ENCODE measurements around the gene MYO1G. TPM values are rescaled to one million over a fixed set of nuclear protein-coding genes. Genes with fewer than 3 reads are reported as not detected.

Gene MYO1G
- total RNA-seq = 398 and 403 TPM in 2 replicates

DNA sequence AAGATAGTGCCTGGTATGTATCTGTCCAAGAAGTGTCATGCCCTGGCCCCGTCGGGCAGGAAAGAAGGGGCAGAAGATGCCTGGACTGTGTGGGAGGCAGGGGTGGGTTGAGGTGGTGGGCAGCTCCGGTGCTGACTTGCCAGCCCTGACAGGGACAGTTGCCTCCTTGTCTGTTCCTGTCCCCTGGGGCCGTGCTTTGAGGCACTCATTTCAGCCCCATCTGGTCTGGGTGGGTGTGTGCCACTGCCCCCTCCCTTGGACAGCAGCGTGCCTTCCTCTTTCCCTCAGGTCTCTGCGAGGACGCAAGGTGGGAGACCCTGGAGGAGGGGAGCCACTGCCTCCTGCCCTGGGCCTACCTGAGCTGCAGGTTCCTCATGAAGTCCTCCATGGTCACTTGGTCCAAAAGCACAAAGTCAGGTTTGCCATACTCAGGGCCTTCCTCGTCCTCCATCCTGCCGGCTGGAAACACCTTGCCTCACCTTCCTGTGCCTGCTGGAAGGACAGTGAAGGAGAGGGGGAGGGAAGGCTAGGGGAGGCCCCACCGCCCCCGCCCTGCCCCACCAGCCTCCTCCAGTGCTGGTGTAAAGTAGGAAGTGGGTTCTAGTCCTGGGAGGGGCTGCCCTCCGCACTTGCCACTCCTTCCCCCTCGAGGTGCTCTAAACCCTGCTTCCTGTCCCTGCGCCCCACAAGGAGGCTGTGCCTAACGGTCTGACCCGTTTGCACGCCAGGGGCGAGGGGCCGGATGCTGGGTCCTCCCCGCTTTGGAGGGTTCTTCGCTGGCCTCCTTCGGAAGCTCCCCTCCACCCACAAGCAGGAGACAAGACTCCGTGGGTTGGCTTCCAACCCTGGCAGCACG, at the start of gene MYO1G:
TSS of gene MYO1G (minus strand) at position 505 of the 856 bp plus-strand sequence. CDS start at position 451, 54 bp downstream.
- intact Hi-C loops (cut with micrococcal nuclease) = loop anchor here (1.0 to 10.0 kb wide), 12 partner anchors 21 to 1394 kb away; partner anchors contain the start of genes MRPS24, OGDH, POLM and PPIA

DNA sequence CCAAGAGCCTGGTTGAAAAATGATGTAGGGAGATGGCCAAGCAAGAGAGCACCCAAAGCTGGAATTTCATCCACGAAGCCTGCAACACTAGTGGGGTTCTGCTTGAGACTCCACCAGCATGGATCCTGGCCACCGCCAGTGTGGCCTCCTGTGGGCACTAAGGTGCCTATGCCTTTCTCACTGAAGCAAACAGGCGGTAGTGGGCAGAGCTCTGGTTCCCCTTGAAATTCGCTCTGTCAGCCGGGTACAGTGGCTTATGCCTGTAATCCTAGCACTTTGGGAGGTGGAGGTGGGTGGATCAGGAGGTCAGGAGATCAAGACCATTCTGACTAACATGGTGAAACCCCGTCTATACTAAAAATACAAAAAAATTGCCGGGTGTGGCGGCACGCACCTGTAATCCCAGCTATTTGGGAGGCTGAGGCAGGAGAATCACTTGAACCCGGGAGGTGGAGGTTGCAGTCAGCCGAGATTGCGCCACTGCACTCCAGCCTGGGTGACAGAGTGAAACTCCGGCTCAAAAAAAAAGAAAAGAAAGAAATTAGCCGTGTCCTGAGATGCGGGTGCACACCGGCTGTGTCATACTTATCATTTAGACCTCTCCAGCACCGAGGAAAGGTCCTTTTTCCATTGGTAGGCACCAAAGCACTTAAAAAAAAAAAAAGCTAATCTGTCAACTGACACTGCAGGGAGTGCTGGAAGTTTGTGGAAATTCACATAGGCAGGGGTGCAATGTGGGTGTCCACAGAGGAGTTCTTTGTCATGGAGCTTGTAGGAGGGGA, 49.5 kb upstream of the MYO1G start:
- intact Hi-C loops (cut with micrococcal nuclease) = loop anchor here (2.0 to 10.0 kb wide), 2 partner anchors 180 to 534 kb away; partner anchors contain the start of genes H2AZ2 and NUDCD3

DNA sequence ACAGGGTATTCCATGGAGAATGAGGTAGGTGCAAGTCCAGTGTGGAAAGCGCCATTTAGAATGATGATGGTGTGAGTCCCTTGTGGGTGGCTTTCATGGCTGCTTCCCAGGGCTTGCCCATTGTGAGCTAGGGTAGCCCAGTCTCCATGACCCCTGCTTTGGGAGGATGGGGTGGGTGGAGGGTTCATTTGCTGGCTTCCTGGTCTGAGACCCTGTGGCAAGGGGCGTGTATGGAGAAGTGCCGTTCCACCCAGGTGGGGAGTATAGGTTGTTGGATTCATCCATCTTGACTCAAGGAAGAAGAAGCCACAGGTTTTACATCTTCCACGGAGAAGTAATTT, 48.9 kb upstream of the MYO1G start:
- intact Hi-C loops (cut with micrococcal nuclease) = loop anchor here (1.0 to 10.0 kb wide), 9 partner anchors 9 to 904 kb away; partner anchors contain the start of genes H2AZ2, MYO1G, NUDCD3 and POLD2

DNA sequence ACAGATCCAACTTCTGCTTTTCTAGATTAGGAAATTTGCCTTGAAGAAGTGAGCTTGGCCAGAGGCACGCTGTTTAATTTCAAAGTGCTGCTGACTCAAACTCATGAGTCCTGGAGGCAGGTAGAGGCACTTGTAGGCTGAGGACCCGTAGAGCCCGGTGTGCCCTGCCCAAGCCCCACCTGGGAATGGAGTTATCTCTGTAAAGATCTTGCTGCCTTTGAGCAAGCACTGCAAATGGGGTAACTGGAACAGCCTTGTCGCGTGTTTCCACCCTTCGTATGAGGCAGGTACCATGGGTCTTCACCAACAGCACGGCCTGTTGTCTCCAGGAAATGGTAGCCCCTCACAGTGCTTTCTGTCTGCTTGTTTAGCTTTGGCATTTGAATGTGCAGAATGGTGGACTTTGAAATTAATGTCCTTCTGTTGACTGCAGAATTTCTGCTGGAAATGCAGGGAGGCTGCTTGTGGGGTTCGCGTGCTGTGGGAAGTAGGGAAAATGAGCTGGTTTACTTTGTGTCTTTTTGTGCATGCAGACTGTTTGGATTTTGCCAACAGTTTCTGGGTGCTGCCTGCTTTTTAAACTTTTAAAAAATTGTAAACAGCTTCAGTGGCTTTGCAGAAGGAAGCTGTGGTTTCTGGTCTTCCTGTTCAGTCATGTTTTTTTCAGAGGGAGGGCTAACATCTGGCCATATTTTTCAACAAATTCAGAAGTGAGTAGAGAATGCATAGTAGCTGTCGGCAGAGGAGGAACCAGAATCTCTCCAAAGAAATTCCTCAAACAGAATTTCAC, 48.4 kb upstream of the MYO1G start:
- intact Hi-C loops (cut with micrococcal nuclease) = loop anchor here (1.0 to 10.0 kb wide), 8 partner anchors 9 to 904 kb away; partner anchors contain the start of genes MYO1G, NUDCD3 and POLD2

DNA sequence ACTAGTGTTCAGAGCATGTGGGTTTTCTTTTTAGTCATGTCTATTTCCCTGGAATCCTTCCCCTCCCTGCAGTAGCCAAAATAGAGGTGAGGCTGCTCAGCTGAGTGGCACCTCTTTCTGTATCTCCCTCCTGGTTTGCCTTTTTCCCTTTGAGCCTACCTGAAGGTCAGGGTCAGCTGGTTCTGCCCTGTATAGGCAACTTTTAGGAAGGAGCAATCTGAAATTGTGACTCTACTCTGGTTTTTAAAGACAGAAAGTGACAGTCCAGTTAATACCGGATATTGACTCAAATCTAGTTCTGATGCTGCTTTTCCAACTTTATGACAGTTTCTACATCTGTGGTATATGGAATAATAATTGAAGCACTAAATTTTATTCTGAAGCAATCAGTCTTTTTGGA, 47.2 kb upstream of the MYO1G start:
- intact Hi-C loops (cut with micrococcal nuclease) = loop anchor here (2.0 to 10.0 kb wide), 3 partner anchors 13 to 531 kb away; partner anchors contain the start of gene NUDCD3

DNA sequence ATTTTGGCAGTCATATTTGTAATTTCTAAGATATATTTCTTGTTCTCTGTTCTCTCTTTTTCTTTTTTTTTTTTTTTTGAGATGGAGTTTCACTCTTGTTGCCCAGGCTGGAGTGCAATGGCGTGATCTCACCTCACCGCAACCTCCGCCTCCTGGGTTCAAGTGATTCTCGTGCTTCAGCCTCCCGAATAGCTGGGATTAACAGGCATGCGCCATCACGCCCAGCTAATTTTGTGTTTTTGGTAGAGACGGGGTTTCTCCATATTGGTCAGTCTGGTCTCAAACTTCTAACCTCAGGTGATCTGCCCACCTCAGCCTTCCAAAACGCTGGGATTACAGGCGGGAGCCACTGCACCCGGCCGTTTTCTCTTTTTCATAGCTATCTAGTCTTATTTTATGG, 46.7 kb upstream of the MYO1G start:
- intact Hi-C loops (cut with micrococcal nuclease) = loop anchor here (10.0 kb wide), 1 partner anchor 531 kb away; the partner anchor contains the start of gene NUDCD3

DNA sequence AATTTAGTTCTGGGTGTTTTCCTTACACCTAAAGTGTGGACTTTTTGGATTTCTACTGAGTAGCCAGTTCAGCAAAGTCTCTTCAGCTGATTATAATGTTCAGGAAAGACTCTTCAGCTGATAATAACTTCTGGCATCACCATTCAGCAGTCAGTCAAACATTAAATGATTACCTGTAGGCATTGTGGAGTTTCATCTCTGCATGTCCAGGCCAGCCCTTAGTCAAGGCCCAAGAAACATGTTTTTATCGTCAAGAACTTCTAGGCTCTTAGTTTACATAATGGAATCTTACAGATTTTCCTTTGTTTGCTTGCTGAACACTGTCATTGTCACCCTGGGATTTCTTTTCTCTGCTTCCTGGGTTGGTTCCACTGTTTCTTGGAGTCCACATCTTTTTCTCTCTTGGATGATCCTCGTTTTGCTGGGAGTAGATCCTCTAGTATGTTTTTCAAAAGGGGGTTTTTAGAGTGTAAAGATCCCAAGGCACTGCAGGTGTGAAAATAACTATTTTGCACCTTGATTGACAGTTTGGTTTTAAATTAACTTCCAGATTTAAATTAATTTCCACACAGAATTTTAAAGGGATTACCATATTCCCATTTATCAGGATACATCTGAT, 45.4 kb upstream of the MYO1G start:
- intact Hi-C loops (cut with micrococcal nuclease) = loop anchor here (10.0 kb wide), 1 partner anchor 529 kb away; the partner anchor contains the start of gene NUDCD3

DNA sequence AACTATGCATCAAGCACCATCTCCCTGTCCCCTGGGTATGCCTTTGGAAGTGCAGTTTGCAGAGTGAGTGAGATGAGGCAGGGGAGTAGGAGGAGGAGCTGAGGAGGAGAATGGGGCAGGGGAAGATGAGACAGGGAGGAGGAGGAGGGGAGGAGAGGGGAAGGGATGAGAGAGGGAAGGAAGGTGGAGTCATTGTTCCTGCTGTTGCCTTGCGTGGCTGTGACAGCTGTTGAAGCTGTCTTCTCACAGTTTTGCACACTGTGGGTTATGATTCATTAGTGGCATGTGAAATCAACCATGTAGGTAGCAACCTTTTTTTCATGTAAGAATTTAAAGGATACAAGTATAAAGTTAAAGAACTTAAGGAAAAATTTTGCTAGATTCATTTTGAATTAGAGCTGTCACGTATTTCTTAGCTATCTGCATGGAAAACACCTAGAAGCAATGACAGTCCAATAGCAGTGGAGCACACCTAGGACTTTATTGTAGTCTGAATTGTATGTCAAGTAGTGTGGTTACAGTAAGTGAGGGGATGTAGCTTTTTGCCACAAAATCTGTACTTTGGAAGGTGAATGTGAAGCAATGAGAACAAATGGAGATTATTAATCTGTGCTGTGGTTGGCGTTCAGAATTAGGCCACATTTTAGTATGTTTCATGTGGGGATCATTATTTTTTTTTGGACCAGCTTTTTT, 42.9 kb upstream of the MYO1G start:
- intact Hi-C loops (cut with micrococcal nuclease) = loop anchor here (2.0 to 10.0 kb wide), 2 partner anchors 15 to 527 kb away; partner anchors contain the start of gene NUDCD3

DNA sequence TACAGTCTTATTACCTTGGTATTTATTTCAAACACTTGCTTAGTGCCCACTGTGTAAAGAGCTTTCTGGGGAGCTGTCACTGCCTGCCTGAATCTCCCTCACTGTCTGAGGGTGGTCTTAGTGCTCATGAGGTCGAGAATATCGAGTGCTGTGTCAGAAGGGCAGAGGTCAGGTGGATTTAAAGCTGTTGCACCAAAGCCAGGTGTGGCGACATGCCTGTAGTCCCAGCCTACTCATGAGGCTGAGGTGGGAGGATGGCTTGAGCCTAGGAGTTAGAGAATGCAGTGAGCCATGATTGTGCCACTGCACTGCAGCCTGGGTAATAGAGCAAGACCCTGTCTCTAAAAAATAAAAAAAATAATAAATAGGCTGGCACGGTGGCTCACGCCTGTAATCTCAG, 42.1 kb upstream of the MYO1G start:
- intact Hi-C loops (cut with micrococcal nuclease) = loop anchor here (10.0 kb wide), 1 partner anchor 526 kb away; the partner anchor contains the start of gene NUDCD3

DNA sequence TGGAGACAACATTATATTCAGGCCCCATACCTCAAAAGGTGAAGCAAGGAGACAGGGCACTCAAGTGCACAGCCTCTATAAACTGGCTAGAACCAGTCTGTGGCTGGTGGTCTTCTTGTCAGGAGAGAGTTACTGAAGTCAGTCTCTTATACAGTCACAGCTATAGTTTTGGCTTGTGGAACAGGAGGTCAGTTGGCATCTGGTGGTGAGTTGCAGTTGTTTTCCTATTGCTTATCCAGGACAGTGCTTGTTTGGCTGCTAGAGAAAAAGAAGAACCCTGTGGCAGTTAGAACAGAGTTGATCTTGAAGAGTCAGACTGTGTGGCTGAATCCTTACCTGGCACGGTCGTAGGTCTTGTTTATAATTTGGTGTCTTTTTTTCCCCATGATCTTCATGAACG, 38.4 kb upstream of the MYO1G start:
- intact Hi-C loops (cut with micrococcal nuclease) = no loop called here

DNA sequence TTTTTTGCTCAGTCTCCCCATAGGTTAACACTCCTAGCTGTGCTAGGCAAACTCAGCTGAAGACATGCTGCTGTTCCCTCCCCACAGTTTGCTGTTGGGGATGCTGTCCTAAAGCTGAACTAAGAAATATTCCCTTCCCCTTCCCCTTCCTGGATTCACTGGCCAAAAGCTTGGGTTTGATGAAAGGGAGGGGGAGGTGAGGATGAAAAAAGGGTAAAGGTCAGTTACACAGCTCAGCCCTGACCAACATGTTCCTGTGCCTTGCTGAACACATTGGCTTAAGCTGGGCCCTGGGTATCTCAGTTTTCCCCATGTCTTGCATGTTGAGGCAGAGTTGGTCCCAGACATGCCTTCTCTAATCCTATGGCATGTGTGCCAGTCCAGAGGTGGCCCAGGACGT, 36.5 kb upstream of the MYO1G start:
- intact Hi-C loops (cut with micrococcal nuclease) = no loop called here

DNA sequence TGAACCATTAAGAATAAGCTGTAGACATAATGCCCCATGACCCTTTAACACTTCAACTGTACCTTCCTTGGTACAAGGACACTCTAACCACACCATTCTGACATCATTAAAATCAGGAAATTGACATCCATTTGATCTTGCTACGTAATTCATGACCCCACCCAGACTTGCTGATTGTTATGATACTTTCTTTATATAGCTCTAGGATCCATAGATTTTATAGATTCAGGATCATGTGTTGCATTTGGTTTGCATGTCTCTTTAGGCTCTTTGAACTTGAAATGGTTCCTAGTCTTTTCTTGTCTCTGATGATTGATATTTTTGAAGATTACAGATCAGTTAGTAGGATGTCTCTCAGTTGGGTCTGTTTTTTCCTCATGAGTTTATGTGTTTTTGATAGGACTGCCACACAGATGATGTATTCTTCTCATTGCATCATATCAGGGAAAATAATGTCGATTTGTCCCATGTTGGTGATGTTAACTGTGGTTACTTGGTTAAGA, 34.7 kb upstream of the MYO1G start:
- intact Hi-C loops (cut with micrococcal nuclease) = loop anchor here (2.0 kb wide), 1 partner anchor 13 kb away; no protein-coding TSS in a partner anchor

DNA sequence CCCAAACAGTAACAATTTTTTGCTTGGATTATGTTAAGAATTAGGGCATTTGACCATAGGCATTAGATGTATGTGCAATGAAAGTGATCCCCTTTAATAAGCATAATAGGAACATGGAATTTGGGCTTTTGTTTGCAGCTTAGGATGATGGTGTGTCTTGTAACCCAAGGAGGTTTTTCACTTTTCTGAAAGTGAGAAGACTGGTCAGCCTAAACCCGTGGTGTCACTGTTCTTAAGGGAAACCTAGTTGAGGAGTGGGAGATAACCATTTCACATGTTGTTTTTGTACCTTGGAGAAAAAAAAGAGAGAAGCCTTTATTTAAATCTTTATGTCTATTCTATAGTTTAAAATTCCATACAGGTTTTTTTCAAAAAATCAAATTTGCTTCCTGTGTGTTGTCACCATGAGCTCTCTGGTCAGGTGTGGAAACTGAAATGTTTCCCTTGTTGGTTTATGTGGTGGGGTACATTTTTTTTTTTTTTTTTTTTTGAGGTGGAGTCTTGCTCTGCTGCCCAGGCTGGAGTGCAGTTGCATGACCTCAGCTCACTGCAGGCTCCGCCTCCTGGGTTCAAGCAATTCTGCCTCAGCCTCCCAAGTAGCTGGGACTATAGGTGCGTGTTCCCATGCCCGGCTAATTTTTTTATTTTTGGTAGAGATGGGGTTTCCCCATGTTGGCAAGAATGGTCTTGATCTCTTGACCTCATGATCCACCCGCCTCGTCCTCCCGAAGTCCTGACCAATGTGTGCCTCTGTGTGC, 28.9 kb upstream of the MYO1G start:
- intact Hi-C loops (cut with micrococcal nuclease) = no loop called here

DNA sequence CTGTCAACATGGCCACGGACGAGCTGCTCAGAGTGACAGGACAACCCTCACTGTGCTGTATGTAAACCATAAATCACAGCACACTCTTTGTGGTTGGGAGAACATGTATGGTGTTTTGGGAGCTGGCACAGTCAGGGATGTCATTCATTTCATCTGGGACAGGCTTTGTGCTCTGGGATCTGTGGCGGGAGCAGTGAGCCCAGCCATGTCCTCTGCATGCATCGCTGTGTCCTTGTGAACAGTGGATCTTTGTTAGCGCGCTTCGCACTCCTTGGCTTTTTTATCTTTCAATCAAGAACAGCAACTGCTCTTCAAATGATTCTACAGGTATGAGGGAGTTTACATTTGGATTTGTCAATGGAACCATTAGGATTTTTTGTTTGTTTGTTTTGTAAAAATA, 28.3 kb upstream of the MYO1G start:
- intact Hi-C loops (cut with micrococcal nuclease) = no loop called here

DNA sequence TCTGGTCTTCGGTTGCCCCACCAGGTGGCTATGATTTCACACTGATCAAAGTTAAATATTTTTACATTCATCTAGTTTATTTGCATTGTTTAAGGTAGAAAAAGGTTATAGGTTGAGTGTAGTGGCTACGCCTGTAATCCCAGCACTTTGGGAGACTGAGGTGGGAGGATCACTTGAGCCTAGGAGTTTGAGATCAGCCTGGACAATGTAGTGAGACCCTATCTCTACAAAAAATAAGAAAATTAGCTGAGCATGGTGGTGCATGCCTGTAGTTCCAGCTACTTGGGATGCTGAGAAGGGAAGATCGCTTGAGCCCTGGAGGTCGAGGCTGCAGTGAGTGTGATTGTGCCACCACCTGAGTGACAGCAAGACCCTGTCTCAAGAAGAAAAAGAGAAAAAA, 25.0 kb upstream of the MYO1G start:
- intact Hi-C loops (cut with micrococcal nuclease) = no loop called here

DNA sequence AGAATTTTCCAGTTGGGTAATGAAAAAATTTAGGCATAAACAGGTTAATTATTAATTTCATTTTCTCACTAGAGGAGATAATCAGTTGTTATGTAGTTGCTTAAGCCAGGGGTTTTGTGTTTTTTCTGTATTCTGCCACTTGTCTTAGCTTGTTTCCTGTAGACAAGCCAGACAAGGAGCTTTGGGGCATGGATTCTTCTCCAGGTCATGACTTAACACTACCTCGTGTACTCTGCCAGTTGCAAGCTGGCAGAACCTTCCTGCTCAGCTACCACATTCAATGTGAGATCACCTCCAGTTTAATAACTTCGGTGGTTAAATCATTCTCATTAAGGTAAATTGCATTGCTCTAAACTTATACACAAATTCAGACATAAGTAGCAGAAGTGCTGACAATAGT, 23.0 kb upstream of the MYO1G start:
- intact Hi-C loops (cut with micrococcal nuclease) = loop anchor here (1.0 to 2.0 kb wide), 5 partner anchors 25 to 419 kb away; partner anchors contain the start of genes TMED4 and ZMIZ2

DNA sequence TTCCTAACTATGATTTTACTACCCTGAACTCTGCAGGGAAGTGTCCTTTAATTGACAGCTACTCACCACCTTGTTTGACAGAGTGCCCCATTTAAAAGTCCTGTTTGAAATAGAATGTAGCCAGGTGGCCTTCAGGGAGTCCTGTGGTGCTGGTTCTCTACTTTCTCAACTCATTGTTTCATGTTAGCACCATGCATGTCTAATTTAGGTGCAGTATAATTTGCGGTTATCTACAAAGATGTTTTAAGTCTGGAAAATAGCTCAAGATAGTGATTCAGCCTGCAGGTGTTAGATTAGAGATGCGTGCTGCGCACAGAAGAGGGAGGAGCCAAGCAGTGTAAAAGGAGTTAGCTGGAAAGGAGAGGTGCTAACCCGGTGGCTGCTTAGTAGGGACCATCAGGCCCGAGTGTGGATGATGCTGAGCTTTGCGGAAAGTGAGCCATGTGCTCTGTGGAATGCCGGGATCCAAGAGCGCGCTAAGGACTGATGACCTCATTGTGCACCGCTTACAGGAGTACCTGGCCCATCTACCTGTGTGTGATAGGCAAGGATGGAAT, 22.4 kb upstream of the MYO1G start:
- intact Hi-C loops (cut with micrococcal nuclease) = loop anchor here (1.0 to 2.0 kb wide), 5 partner anchors 26 to 418 kb away; partner anchors contain the start of genes TMED4 and ZMIZ2

Data from T-helper 1 cell treated with Interleukin-12 subunit alpha and Interleukin-12 subunit beta and Interleukin-4 antibody, amounts not matched to agents 30 ng/mL and 1 ng/mL, for 36 hours (primary cell).